CD4-positive, alpha-beta T cell (primary cell): ENCODE data around the gene KRT2. TPM values are rescaled to one million over a fixed set of nuclear protein-coding genes. Genes with fewer than 3 reads are reported as not detected.

Experiments
- ATAC-seq: fragments of 200-7000 bp; cut with Tn5 transposase; one replicate; pipeline ENCODE4 v1.10.0; 2022; ENCODE audit warnings: mild to moderate bottlenecking; ENCODE audit not compliant: poor library complexity
- CTCF ChIA-PET: fragments of 350-600 bp; sonication (Branson Sonifier 250); formaldehyde crosslinking; loops from one replicate; lab custom pipeline; 2021; ENCODE audit warnings: antibody characterized with exemption, inconsistent platforms; lab: Charles Lee
- POLR2A ChIA-PET: fragments of 350-600 bp; sonication (Branson Sonifier 250); formaldehyde crosslinking; loops from one replicate; lab custom pipeline; 2021; ENCODE audit warnings: antibody characterized with exemption, inconsistent platforms; lab: Charles Lee
- DNase-seq, 14 experiments: peaks; one replicate each; pipeline ENCODE4 v3.0.0-alpha.2; 2013 to 2020; ENCODE audit warnings: mixed read lengths in 2 of 14
- H3K27ac ChIP-seq, 2 donors: one replicate each; pipeline versions ENCODE4 v1.5.1 to v1.7.0; 2013; ENCODE audit warnings: low read length in 2 of 2, low read depth in 1 of 2, mild to moderate bottlenecking in 1 of 2
- H3K27me3 ChIP-seq, 2 experiments: 1 replicate in 1 of 2; 2 replicates in 1 of 2; pipeline versions ENCODE4 v1.6.1 to v1.7.0; 2013; ENCODE audit warnings: low read length in 2 of 2, control low read depth in 1 of 2, mild to moderate bottlenecking in 1 of 2, moderate library complexity in 1 of 2; ENCODE audit not compliant: insufficient read depth in 2 of 2, control insufficient read depth in 1 of 2
- H3K36me3 ChIP-seq: one replicate; pipeline ENCODE4 v1.6.1; 2013; ENCODE audit warnings: low read length, control low read depth; ENCODE audit not compliant: insufficient read depth
- H3K4me1 ChIP-seq: one replicate; pipeline ENCODE4 v1.6.1; 2013; ENCODE audit warnings: low read length, control low read depth; ENCODE audit not compliant: insufficient read depth
- H3K4me3 ChIP-seq: one replicate; pipeline ENCODE4 v1.5.1; 2013; ENCODE audit warnings: mild to moderate bottlenecking, low read length, moderate library complexity
- H3K9me3 ChIP-seq, 2 experiments: 1 replicate in 1 of 2; 2 replicates in 1 of 2; pipeline versions ENCODE4 v1.6.1 to v1.7.0; 2013; ENCODE audit warnings: low read length in 2 of 2, mild to moderate bottlenecking in 2 of 2, control low read depth in 1 of 2, moderate library complexity in 1 of 2; ENCODE audit not compliant: control insufficient read depth in 1 of 2, insufficient read depth in 1 of 2
- H3K27ac Mint-ChIP-seq: one replicate; pipeline ENCODE4 v1.8.0; 2020; ENCODE audit warnings: mixed read lengths
- H3K27me3 Mint-ChIP-seq: one replicate; pipeline ENCODE4 v1.8.0; 2021; ENCODE audit warnings: mixed read lengths
- H3K36me3 Mint-ChIP-seq: one replicate; pipeline ENCODE4 v1.8.0; 2021; ENCODE audit warnings: low read depth, mixed read lengths
- H3K4me1 Mint-ChIP-seq: one replicate; pipeline ENCODE4 v1.8.0; 2021; ENCODE audit warnings: low read depth, mixed read lengths
- H3K4me3 Mint-ChIP-seq: one replicate; pipeline ENCODE4 v1.8.0; 2020; ENCODE audit warnings: mild to moderate bottlenecking, mixed read lengths
- H3K9me3 Mint-ChIP-seq: one replicate; pipeline ENCODE4 v1.8.0; 2020; ENCODE audit warnings: mixed read lengths
- CTCF ChIP-seq: fragments of 200-600 bp; IDR thresholded peaks from one replicate; pipeline ENCODE4 v1.8.0; 2022; ENCODE audit warnings: antibody characterized with exemption, mild to moderate bottlenecking
- intact Hi-C, 2 experiments: fragments of 100-400 bp; cut with DNase I in 1 of 2; cut with micrococcal nuclease in 1 of 2; formaldehyde crosslinking; loops; one replicate each; pipeline versions ENCODE4 v1.15.1 to v1.9.0; 2023 to 2025; cut with DNase I, micrococcal nuclease
- total RNA-seq, 174 experiments: library from RNA in 2 of 174; stranded (reverse) in 2 of 174; gene quantifications; one replicate each; pipeline ENCODE4 v1.2.3 and lab custom pipeline; 2021 to 2026

KRT2 gene
- total RNA-seq, 2 experiments from 2014 or later = 1.7 to 2.1 TPM

DNA sequence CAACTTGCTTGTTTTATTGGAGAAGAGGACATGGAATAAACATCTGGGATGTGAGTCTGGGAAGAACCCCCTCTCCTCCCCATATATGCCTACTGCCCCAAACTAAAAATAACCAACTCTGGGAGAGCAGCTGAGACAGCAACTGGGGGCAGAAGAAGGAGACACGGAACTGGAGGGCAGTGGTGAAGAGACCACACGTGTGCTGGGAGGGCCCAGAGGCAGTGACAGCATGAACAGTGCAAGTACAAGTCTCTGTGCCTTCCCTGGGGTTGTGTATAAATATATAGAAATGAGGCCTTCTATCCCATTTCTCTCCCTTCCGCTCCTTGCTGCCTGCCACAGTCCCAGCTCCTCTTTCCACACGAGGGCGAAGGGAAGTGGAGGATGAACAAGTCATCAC is 29.7 kb downstream of the KRT2 start:
- Mint-ChIP-seq H3K4me3 (no peak overlapping the region), H3K9me3 (no peaks in the 10 kb centered on the region), H3K27me3 (no peaks in the 10 kb centered on the region), H3K36me3 (peaks cover 5% of the 10 kb centered on the region), H3K4me1 (peaks cover 79% of the 10 kb centered on the region), H3K27ac (peak overlapping the region; percentile 16)
- intact Hi-C loops = no loop called here
- Histone ChIP-seq H3K27me3 (no peaks in the 10 kb centered on the region), H3K36me3 (no peaks in the 10 kb centered on the region), H3K4me3 (no peak overlapping the region), H3K9me3 (no peaks in the 10 kb centered on the region), H3K4me1 (peaks cover 32% of the 10 kb centered on the region), H3K27ac (no peak overlapping the region)
- ATAC-seq (no peak), DNase-seq (no peak)
- POLR2A ChIA-PET = interaction anchor here (0.9 kb wide), 1 partner anchor 23 kb away, joined by 4 read pairs; no protein-coding TSS in a partner anchor
- TF ChIP-seq CTCF = no peak
- CTCF ChIA-PET = no interaction called here

DNA sequence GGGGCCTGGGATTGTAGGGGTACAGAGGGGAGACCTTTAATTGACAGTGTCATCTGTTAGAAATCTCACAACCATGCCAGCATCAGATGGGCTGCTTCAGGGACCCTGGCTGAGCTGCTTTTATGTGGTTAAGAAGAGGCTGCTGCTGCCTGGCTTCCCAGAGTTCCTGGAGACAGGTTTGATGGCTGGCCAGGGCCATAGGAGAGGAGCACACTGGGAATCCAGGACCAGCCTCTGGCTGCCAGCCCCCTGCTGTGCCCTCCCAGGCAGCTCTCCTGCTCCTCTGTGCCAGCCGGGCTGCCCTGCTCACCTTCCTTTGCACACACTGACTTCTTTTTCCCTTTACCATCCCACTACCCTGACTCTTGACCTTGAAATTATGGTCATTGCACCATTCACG is 33.1 kb downstream of the KRT2 start:
- TF ChIP-seq CTCF = no peak
- H3K4me3 ChIP-seq = no peak overlapping the region
- no peaks in the 10 kb centered on the region for H3K27me3 ChIP-seq
- ChIA-PET CTCF (no interaction called here), POLR2A (interaction anchor here (1.4 to 1.8 kb wide), 4 partner anchors 8 to 62 kb away, joined by 4 to 6 read pairs (median 6); no protein-coding TSS in a partner anchor)
- H3K4me3 Mint-ChIP-seq = no peak overlapping the region
- no peaks in the 10 kb centered on the region for H3K9me3 Mint-ChIP-seq
- H3K27ac ChIP-seq = no peak overlapping the region
- intact Hi-C loops = no loop called here
- H3K36me3 ChIP-seq = no peaks in the 10 kb centered on the region
- H3K27me3 Mint-ChIP-seq = no peaks in the 10 kb centered on the region
- H3K4me1 ChIP-seq = peaks cover 61% of the 10 kb centered on the region
- peak overlapping the region; percentile 89 for H3K27ac Mint-ChIP-seq
- ATAC-seq (no peak), DNase-seq (peak in 1 of 14 experiments; percentile 3)
- peaks cover 91% of the 10 kb centered on the region for H3K4me1 Mint-ChIP-seq
- no peaks in the 10 kb centered on the region for H3K9me3 ChIP-seq
- H3K36me3 Mint-ChIP-seq = peaks cover 15% of the 10 kb centered on the region

DNA sequence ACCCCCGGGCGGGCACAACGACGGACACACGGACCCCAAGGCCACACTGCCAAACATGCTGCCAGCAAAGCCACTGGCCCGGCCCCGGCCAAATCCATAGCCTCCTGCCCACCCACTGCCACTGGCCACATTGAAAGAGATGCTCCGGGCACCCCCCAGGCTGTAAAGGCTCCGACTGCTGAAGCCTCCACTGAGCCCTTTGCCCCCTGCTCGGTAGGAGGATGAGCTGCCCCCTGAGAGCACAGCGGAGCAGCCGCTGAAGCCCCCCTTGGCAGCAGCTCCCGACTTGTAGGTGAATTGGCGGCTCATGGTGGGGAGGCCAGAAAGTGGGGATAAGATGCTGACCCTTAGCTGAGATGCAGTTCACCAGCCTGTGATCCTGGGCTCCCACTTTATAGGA is 33.8 kb downstream of the KRT2 start, which contains the start of gene KRT73:
TSS of gene KRT73 (minus strand) at position 344 of the 400 bp plus-strand sequence. CDS start at position 309, 35 bp downstream.
- H3K27me3 Mint-ChIP-seq = no peaks in the 10 kb centered on the region
- POLR2A ChIA-PET = interaction anchor here (1.0 to 1.8 kb wide), 5 partner anchors 8 to 73 kb away, joined by 3 to 6 read pairs (median 4); no protein-coding TSS in a partner anchor
- peak within 1 kb of the TSS; percentile 22 for H3K4me3 Mint-ChIP-seq
- Histone ChIP-seq H3K4me1 (peaks cover 67% of the 10 kb centered on the region), H3K27me3 (no peaks in the 10 kb centered on the region), H3K36me3 (no peaks in the 10 kb centered on the region), H3K4me3 (no peak within 1 kb of the TSS), H3K27ac (no peak within 1 kb of the TSS), H3K9me3 (no peaks in the 10 kb centered on the region)
- ATAC-seq = no peak
- H3K9me3 Mint-ChIP-seq = no peaks in the 10 kb centered on the region
- peaks cover 20% of the 10 kb centered on the region for H3K36me3 Mint-ChIP-seq
- intact Hi-C loops = no loop called here
- peak within 1 kb of the TSS; percentile 89 for H3K27ac Mint-ChIP-seq
- CTCF ChIA-PET = interaction anchor here (1.4 to 2.3 kb wide), 2 partner anchors 9 to 262 kb away, joined by 3 to 4 read pairs; no protein-coding TSS in a partner anchor
- DNase-seq = no peak
- peaks cover 96% of the 10 kb centered on the region for H3K4me1 Mint-ChIP-seq
- TF ChIP-seq CTCF = no peak
